ENCODE data around the gene BRMS1. TPM values are rescaled to one million over a fixed set of nuclear protein-coding genes. Genes with fewer than 3 reads are reported as not detected.

BRMS1 gene
- total and polyA plus RNA-seq, 2 donors (not counting 1 experiment from before 2014, with no cell fraction given), result 25.7 to 43.9 TPM

DNA sequence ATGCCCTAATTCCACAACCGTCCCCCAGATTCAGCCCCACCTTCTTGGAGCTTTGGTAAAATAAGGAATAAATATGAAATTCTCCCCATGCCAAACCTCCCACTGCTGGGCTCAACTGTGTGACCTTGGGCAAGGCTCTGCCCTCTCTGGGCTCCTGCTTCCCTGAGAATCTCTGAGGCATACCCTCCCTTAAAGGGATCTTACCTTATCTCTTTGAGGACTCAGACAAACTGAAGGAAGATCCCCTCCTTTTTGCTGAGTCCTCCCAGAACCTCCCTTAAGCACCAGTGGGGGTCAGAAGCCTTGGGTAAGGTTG, 30.8 kb downstream of the BRMS1 start:
- H3K9ac ChIP-seq (ENCODE audit: insufficient read depth, low read length), result peak overlapping the region; percentile 85
- H3K4me1 ChIP-seq (ENCODE audit: control insufficient read depth, extremely low read depth, insufficient read depth, low read length), result peaks cover 19% of the 10 kb centered on the region
- H3K79me2 ChIP-seq (ENCODE audit: control insufficient read depth, insufficient read depth, low read length), result peaks cover 33% of the 10 kb centered on the region
- no peak for TF ChIP-seq EZH2 (IDR thresholded peaks at IDR 0.05; ENCODE audit: low read length, missing control alignments)
- TF ChIP-seq, protein P1, sequence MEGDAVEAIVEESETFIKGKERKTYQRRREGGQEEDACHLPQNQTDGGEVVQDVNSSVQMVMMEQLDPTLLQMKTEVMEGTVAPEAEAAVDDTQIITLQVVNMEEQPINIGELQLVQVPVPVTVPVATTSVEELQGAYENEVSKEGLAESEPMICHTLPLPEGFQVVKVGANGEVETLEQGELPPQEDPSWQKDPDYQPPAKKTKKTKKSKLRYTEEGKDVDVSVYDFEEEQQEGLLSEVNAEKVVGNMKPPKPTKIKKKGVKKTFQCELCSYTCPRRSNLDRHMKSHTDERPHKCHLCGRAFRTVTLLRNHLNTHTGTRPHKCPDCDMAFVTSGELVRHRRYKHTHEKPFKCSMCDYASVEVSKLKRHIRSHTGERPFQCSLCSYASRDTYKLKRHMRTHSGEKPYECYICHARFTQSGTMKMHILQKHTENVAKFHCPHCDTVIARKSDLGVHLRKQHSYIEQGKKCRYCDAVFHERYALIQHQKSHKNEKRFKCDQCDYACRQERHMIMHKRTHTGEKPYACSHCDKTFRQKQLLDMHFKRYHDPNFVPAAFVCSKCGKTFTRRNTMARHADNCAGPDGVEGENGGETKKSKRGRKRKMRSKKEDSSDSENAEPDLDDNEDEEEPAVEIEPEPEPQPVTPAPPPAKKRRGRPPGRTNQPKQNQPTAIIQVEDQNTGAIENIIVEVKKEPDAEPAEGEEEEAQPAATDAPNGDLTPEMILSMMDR (conservative IDR thresholded peaks at IDR 0.05 in 1 of 2, IDR thresholded peaks at IDR 0.05 in 1 of 2; ENCODE audit: low read depth in 1 of 2, low read length in 2 of 2), result no peak
- H3K4me2 ChIP-seq (ENCODE audit: extremely low read depth, insufficient read depth, low read length), result peak overlapping the region; percentile 99
- H3K4me3 ChIP-seq (replicated peaks in 1 of 4; ENCODE audit: control extremely low read depth in 1 of 4, insufficient read depth in 1 of 4, low read depth in 3 of 4, low read length in 4 of 4), result peak overlapping the region; percentile 66 to 90 (median 82)
- no peaks in the 10 kb centered on the region for H3K9me3 ChIP-seq (ENCODE audit: control insufficient read depth, insufficient read depth, low read depth, low read length)
- H3K27me3 ChIP-seq (ENCODE audit: control insufficient read depth, insufficient read depth, low read length), result no peaks in the 10 kb centered on the region
- no peaks in the 10 kb centered on the region for H4K20me1 ChIP-seq (ENCODE audit: control insufficient read depth, extremely low read depth, insufficient read depth, low read length)
- H2AFZ ChIP-seq (ENCODE audit: low read length), result no peak overlapping the region
- DNase-seq (ENCODE audit: low read depth in 2 of 2), result no peak
- H3K27ac ChIP-seq (ENCODE audit: insufficient read depth, low read length), result peak overlapping the region; percentile 97
- H3K36me3 ChIP-seq (ENCODE audit: control insufficient read depth, insufficient read depth, low read length), result peaks cover 7% of the 10 kb centered on the region

DNA sequence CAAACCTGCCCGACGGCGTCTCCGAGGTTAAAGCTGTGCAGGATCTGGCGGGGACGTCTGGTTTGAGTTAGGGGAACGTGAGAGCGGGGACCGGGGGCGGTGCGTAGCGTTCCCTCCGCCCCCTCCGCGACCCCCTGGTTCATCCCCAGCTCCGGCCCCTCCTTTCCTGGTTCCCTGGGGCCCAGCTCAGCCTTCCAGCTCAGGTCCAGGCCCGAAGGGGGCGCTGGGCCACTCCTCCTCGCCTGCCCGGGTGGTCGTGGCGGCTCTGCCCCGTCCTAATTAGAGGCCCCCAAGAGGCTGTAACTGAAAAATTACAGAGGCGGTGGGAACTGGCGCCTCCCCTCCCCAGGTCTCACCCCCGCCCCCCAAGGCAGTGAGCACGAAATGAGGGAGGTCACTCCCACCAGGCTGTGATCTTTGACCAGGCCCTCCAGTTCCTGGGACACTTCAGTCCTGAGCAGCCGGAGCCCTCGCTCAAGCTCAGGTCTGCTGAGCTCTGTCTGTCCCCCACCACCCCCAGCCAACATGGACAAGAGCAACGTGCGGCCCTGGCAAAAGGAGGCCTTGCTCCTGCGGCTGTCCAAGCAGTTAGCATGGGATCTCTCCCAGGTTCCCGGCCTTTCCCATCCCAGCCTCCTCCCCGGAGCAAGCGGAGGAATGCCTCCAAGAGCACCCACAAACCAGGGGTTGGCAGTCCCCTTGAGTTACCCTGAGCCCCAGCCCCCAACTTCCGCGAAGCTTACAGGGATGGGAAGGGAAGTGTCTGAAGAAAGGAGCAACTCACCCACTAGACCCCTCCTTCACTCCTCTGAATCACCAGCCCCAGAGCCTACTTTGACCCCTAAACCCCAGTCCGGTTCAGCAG, 31.4 kb downstream of the BRMS1 start:
- TF ChIP-seq EZH2 (IDR thresholded peaks at IDR 0.05; ENCODE audit: low read length, missing control alignments), result no peak
- TF ChIP-seq, protein P1 (conservative IDR thresholded peaks at IDR 0.05 in 1 of 2, IDR thresholded peaks at IDR 0.05 in 1 of 2; ENCODE audit: low read depth in 1 of 2, low read length in 2 of 2), result peak; percentile 36 to 39
- Histone ChIP-seq H3K4me2 (ENCODE audit: extremely low read depth, insufficient read depth, low read length) (peak overlapping the region; percentile 99), H4K20me1 (ENCODE audit: control insufficient read depth, extremely low read depth, insufficient read depth, low read length) (no peaks in the 10 kb centered on the region), H3K79me2 (ENCODE audit: control insufficient read depth, insufficient read depth, low read length) (peaks cover 33% of the 10 kb centered on the region), H3K9ac (ENCODE audit: insufficient read depth, low read length) (peak overlapping the region; percentile 85), H3K36me3 (ENCODE audit: control insufficient read depth, insufficient read depth, low read length) (peaks cover 7% of the 10 kb centered on the region), H3K9me3 (ENCODE audit: control insufficient read depth, insufficient read depth, low read depth, low read length) (no peaks in the 10 kb centered on the region), H3K27me3 (ENCODE audit: control insufficient read depth, insufficient read depth, low read length) (no peaks in the 10 kb centered on the region), H3K4me1 (ENCODE audit: control insufficient read depth, extremely low read depth, insufficient read depth, low read length) (peaks cover 13% of the 10 kb centered on the region), H2AFZ (ENCODE audit: low read length) (no peak overlapping the region), H3K4me3 (replicated peaks in 1 of 4; ENCODE audit: control extremely low read depth in 1 of 4, insufficient read depth in 1 of 4, low read depth in 3 of 4, low read length in 4 of 4) (peak overlapping the region; percentile 66 to 90 (median 82)), H3K27ac (ENCODE audit: insufficient read depth, low read length) (peak overlapping the region; percentile 97)
- DNase-seq (ENCODE audit: low read depth in 2 of 2), result peak; percentile 13 to 42

DNA sequence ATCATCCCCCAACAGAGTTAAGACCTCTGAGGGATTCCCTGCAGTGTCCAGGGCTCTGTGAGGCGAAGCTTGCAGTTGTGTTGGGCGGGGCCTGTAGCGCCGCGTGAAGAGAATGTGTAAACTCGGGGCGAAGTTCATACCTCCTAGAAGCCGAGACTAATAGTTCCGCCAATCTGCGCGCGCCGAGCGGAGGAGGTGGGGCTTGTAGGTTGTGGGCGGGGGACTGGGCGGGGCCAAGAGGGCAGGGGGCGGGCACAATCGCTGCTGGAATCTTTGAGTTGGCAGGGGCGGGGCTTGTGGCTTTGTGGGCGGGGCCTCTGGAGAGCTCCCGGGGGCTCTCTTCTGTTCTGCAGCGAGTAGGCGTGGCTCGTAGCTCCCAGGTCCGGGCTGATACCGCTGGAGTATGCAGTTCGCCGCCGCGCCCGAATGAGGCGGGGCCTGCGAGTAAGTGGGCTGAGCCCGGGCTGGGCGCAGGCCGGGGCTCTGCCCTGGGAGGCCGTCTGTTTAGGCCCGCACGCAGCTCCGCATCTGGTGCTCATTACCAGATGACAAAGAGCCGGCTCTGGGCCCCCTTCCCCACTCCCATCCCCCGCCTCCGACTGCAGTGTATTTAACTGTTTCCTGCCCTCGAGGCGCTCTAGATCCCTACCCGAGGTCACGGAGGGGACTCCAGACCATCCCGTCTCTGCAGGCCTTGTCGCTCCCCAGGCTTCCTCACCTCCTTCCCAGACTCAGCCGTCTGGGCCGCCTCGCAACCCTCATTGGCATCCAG, 32.2 kb downstream of the BRMS1 start:
- Histone ChIP-seq H3K9ac (ENCODE audit: insufficient read depth, low read length) (peak overlapping the region; percentile 85), H3K4me3 (replicated peaks in 1 of 4; ENCODE audit: control extremely low read depth in 1 of 4, insufficient read depth in 1 of 4, low read depth in 3 of 4, low read length in 4 of 4) (peak overlapping the region; percentile 66 to 90 (median 82)), H3K4me1 (ENCODE audit: control insufficient read depth, extremely low read depth, insufficient read depth, low read length) (peaks cover 6% of the 10 kb centered on the region), H2AFZ (ENCODE audit: low read length) (peak overlapping the region; percentile 56), H3K36me3 (ENCODE audit: control insufficient read depth, insufficient read depth, low read length) (peaks cover 7% of the 10 kb centered on the region), H3K27me3 (ENCODE audit: control insufficient read depth, insufficient read depth, low read length) (no peaks in the 10 kb centered on the region), H3K4me2 (ENCODE audit: extremely low read depth, insufficient read depth, low read length) (peak overlapping the region; percentile 99), H4K20me1 (ENCODE audit: control insufficient read depth, extremely low read depth, insufficient read depth, low read length) (no peaks in the 10 kb centered on the region), H3K79me2 (ENCODE audit: control insufficient read depth, insufficient read depth, low read length) (peaks cover 33% of the 10 kb centered on the region), H3K9me3 (ENCODE audit: control insufficient read depth, insufficient read depth, low read depth, low read length) (no peaks in the 10 kb centered on the region), H3K27ac (ENCODE audit: insufficient read depth, low read length) (peak overlapping the region; percentile 97)
- TF ChIP-seq EZH2 (IDR thresholded peaks at IDR 0.05; ENCODE audit: low read length, missing control alignments), result no peak
- TF ChIP-seq, protein P1 (conservative IDR thresholded peaks at IDR 0.05 in 1 of 2, IDR thresholded peaks at IDR 0.05 in 1 of 2; ENCODE audit: low read depth in 1 of 2, low read length in 2 of 2), result no peak
- peak; percentile 98 to 99 for DNase-seq (ENCODE audit: low read depth in 2 of 2)
